Thyroid gland (tissue), 4 donors: Measurements from ENCODE around the gene NOL12.

Source experiments
- POLR2A ChIP-seq, 2 donors: fragments of 450-650 bp; IDR thresholded peaks; one replicate each; pipeline ENCODE4 v1.6.1; 2017; ENCODE audit warnings: antibody characterized with exemption in 2 of 2, mild to moderate bottlenecking in 2 of 2, moderate library complexity in 1 of 2
- TF ChIP-seq, protein P1 (sequence below), 6 experiments: fragments of 200-600 bp in 3 of 6; fragments of 450-650 bp in 3 of 6; sonication (generic) in 3 of 6; IDR thresholded peaks; one replicate each; pipeline ENCODE4 v1.5.1; 2016 to 2019; ENCODE audit warnings: antibody characterized with exemption in 6 of 6, mild to moderate bottlenecking in 2 of 6, inconsistent platforms in 1 of 6, moderate library complexity in 1 of 6

DNA sequence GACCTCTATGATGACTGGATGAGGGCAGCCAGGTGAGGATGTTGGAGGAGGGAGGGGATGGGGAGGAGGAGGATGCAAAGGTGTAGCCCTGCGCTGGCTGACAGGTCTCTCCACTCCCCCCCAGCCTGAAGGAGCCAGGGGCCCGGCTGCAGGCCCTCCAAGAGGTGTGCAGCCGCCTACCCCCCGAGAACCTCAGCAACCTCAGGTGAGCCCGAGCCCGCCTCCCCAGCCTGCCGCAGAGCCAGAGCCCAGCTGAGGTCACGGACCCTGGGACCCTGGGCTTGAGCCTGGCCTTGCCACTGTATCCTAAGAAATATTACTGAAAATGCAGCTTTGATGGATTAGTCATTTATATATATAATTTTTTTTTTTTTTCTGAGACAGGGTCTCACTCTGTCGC is 38.8 kb upstream of the NOL12 start:
- TF ChIP-seq, protein P1, sequence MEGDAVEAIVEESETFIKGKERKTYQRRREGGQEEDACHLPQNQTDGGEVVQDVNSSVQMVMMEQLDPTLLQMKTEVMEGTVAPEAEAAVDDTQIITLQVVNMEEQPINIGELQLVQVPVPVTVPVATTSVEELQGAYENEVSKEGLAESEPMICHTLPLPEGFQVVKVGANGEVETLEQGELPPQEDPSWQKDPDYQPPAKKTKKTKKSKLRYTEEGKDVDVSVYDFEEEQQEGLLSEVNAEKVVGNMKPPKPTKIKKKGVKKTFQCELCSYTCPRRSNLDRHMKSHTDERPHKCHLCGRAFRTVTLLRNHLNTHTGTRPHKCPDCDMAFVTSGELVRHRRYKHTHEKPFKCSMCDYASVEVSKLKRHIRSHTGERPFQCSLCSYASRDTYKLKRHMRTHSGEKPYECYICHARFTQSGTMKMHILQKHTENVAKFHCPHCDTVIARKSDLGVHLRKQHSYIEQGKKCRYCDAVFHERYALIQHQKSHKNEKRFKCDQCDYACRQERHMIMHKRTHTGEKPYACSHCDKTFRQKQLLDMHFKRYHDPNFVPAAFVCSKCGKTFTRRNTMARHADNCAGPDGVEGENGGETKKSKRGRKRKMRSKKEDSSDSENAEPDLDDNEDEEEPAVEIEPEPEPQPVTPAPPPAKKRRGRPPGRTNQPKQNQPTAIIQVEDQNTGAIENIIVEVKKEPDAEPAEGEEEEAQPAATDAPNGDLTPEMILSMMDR (IDR thresholded peaks at IDR 0.05): no peak
- no peak for TF ChIP-seq POLR2A (IDR thresholded peaks at IDR 0.05)
